Trophoblast cell (in vitro differentiated cells and primary cell): ENCODE results near the gene TOMM5.
A peak's percentile ranks its signal among the peaks of the same experiment; 100 is the strongest.

ENCODE experiments used
- DNase-seq, 2 donors: peaks; one replicate each; pipeline ENCODE4 v3.0.0-alpha.2; 2016
- H2AFZ ChIP-seq: 2 replicates; pipeline ENCODE4 v1.6.1; 2013; ENCODE audit warnings: low read length, moderate library complexity, mild to moderate bottlenecking; ENCODE audit not compliant: insufficient read depth, poor library complexity
- H2AK5ac ChIP-seq: 2 replicates; pipeline ENCODE4 v1.6.1; 2013; ENCODE audit warnings: mild to moderate bottlenecking, low read length
- H2BK120ac ChIP-seq: 2 replicates; pipeline ENCODE4 v1.6.1; 2013; ENCODE audit warnings: low read length, mild to moderate bottlenecking, moderate library complexity; ENCODE audit not compliant: insufficient read depth, poor library complexity
- H2BK12ac ChIP-seq: 2 replicates; pipeline ENCODE4 v1.6.1; 2013; ENCODE audit warnings: mild to moderate bottlenecking, low read length, moderate library complexity
- H2BK5ac ChIP-seq: 2 replicates; pipeline ENCODE4 v1.6.1; 2013; ENCODE audit warnings: low read length, low read depth, moderate library complexity, mild to moderate bottlenecking; ENCODE audit not compliant: poor library complexity
- H3K14ac ChIP-seq: 2 replicates; pipeline ENCODE4 v1.6.1; 2013; ENCODE audit warnings: mild to moderate bottlenecking, low read length
- H3K18ac ChIP-seq: 2 replicates; pipeline ENCODE4 v1.6.1; 2013; ENCODE audit warnings: mild to moderate bottlenecking, low read length
- H3K23ac ChIP-seq: 2 replicates; pipeline ENCODE4 v1.6.1; 2013; ENCODE audit warnings: low read length
- H3K27ac ChIP-seq: 2 replicates; pipeline ENCODE4 v1.5.1; 2013; ENCODE audit warnings: low read depth, mild to moderate bottlenecking, inconsistent platforms, low read length, moderate library complexity
- H3K27me3 ChIP-seq: 2 replicates; pipeline ENCODE4 v1.6.1; 2013; ENCODE audit warnings: inconsistent platforms, mild to moderate bottlenecking, low read length, moderate library complexity; ENCODE audit not compliant: insufficient read depth
- H3K36me3 ChIP-seq, 2 experiments: 1 replicate in 1 of 2; 2 replicates in 1 of 2; pipeline ENCODE4 v1.6.1; 2013; ENCODE audit warnings: low read length in 2 of 2, mild to moderate bottlenecking in 2 of 2, moderate library complexity in 1 of 2; ENCODE audit not compliant: insufficient read depth in 2 of 2, control insufficient read depth in 1 of 2
- H3K4ac ChIP-seq: 2 replicates; pipeline ENCODE4 v1.6.1; 2013; ENCODE audit warnings: low read depth, mild to moderate bottlenecking, low read length, moderate library complexity
- H3K4me1 ChIP-seq, 2 experiments: 1 replicate in 1 of 2; 2 replicates in 1 of 2; pipeline ENCODE4 v1.6.1; 2013; ENCODE audit warnings: low read length in 2 of 2, mild to moderate bottlenecking in 2 of 2, moderate library complexity in 1 of 2; ENCODE audit not compliant: insufficient read depth in 2 of 2, control insufficient read depth in 1 of 2
- H3K4me2 ChIP-seq: 2 replicates; pipeline ENCODE4 v1.6.1; 2013; ENCODE audit warnings: inconsistent platforms, mild to moderate bottlenecking, low read length, moderate library complexity
- H3K4me3 ChIP-seq: 2 replicates; pipeline ENCODE4 v1.5.1; 2013; ENCODE audit warnings: mild to moderate bottlenecking, low read depth, low read length, inconsistent platforms
- H3K79me1 ChIP-seq: one replicate; pipeline ENCODE4 v1.6.1; 2013; ENCODE audit warnings: low read length
- H3K79me2 ChIP-seq: 2 replicates; pipeline ENCODE4 v1.6.1; 2013; ENCODE audit warnings: low read length, mild to moderate bottlenecking; ENCODE audit not compliant: control insufficient read depth, insufficient read depth, poor library complexity
- H3K9ac ChIP-seq: 2 replicates; pipeline ENCODE4 v1.6.1; 2013; ENCODE audit warnings: mild to moderate bottlenecking, low read length
- H3K9me3 ChIP-seq: 2 replicates; pipeline ENCODE4 v1.6.1; 2013; ENCODE audit warnings: low read depth, mild to moderate bottlenecking, control low read depth, inconsistent platforms, low read length; ENCODE audit not compliant: insufficient read depth
- H4K12ac ChIP-seq: 2 replicates; pipeline ENCODE4 v1.6.1; 2013; ENCODE audit warnings: low read depth, mild to moderate bottlenecking, low read length, moderate library complexity
- H4K8ac ChIP-seq: 2 replicates; pipeline ENCODE4 v1.6.1; 2013; ENCODE audit warnings: low read depth, mild to moderate bottlenecking, low read length, moderate library complexity
- H4K91ac ChIP-seq: one replicate; pipeline ENCODE4 v1.6.1; 2013; ENCODE audit warnings: low read depth, mild to moderate bottlenecking, low read length, moderate library complexity
- WGBS: extraction: QIAGEN DNeasy Blood & Tissue Kit; methylation state at CpG from one replicate; pipeline ENCODE4 v1.1.7; 2013; ENCODE audit warnings: missing lambda C conversion rate; ENCODE audit not compliant: insufficient read length, insufficient coverage; ENCODE audit errors: extremely low coverage; 5-methylcytosine and 5-hydroxymethylcytosine counted together

The TOMM5 gene

DNA sequence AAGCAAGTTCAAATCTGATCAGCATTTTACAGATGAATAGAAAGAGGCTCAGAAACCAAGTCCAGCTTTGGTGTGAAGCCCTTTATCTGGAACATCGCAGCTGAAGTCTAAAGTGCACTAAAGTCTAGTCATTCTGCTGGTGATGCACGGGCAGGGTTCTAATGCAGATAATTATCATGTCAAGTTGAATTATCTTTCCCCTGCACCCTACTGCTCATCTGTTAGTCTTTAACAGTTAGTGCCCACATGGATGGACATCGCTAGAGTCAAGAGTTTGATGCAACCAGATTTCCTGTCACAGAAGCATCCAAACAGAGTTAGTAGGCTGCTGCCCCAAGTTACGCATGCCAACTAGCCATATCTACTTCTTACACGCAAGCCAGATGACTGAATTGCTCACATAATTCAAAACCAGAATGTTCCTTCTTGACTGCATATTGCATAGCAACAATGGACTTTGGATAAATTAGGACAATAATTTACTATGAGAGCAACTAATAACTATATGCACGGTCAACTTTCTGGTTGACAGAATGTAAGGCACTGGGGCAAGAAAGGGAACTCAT lies 1.6 kb upstream of the TOMM5 start:
- Histone ChIP-seq H3K36me3 (no peaks in the 10 kb centered on the region), H3K79me2 (peaks cover 10% of the 10 kb centered on the region), H3K4me3 (no peak overlapping the region), H4K91ac (no peak overlapping the region), H2BK5ac (no peak overlapping the region), H2BK120ac (no peak overlapping the region), H4K12ac (no peak overlapping the region), H3K4ac (no peak overlapping the region), H2AFZ (no peak overlapping the region), H2BK12ac (no peak overlapping the region), H3K4me2 (no peak overlapping the region), H3K18ac (no peak overlapping the region), H3K9ac (no peak overlapping the region), H4K8ac (no peak overlapping the region), H3K9me3 (peaks cover 3% of the 10 kb centered on the region), H3K27ac (no peak overlapping the region), H3K79me1 (peaks cover 6% of the 10 kb centered on the region), H2AK5ac (no peak overlapping the region), H3K4me1 (peaks cover 2 to 5% of the 10 kb centered on the region in 2 experiments), H3K23ac (no peak overlapping the region), H3K27me3 (no peaks in the 10 kb centered on the region), H3K14ac (no peak overlapping the region)
- DNase-seq: no peak
- WGBS: no CpG with 5 or more reads among the region's 6 CpGs

DNA sequence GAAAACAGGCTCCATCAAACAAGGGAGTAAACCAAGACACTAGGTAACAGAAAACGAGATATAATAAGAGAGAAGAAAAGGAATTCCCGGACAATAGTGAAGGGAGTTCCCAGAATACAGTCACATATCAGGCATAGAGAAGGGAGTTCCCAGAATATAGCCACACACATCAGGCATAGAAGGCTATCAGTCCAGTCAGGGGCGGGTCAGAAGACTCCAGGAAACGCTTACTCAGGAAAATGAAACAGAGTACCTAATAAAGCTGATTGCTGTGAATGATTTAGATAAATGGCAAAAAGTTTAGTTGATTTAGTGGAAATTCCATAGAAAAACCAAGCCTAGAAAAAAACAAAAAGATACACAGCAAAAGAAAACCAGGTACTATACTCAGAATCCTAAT lies 4.9 kb downstream of the TOMM5 start:
- no peak overlapping the region for H3K4ac ChIP-seq
- no peak overlapping the region for H2BK5ac ChIP-seq
- WGBS: no CpG with 5 or more reads among the region's 4 CpGs
- no peak overlapping the region for H4K12ac ChIP-seq
- no peak overlapping the region for H3K18ac ChIP-seq
- H3K4me1 ChIP-seq: peaks cover 2 to 5% of the 10 kb centered on the region in 2 experiments
- no peak overlapping the region for H2AK5ac ChIP-seq
- no peak overlapping the region for H4K91ac ChIP-seq
- no peak overlapping the region for H3K4me2 ChIP-seq
- peaks cover 3 to 22% of the 10 kb centered on the region in 2 experiments for H3K36me3 ChIP-seq
- peaks cover 3% of the 10 kb centered on the region for H3K9me3 ChIP-seq
- no peak for DNase-seq
- no peaks in the 10 kb centered on the region for H3K27me3 ChIP-seq
- H3K27ac ChIP-seq: no peak overlapping the region
- H2BK120ac ChIP-seq: no peak overlapping the region
- H3K4me3 ChIP-seq: no peak overlapping the region
- peaks cover 4% of the 10 kb centered on the region for H3K79me1 ChIP-seq
- no peak overlapping the region for H3K14ac ChIP-seq
- H2BK12ac ChIP-seq: no peak overlapping the region
- no peak overlapping the region for H2AFZ ChIP-seq
- H3K79me2 ChIP-seq: peaks cover 10% of the 10 kb centered on the region
- H3K9ac ChIP-seq: no peak overlapping the region
- no peak overlapping the region for H4K8ac ChIP-seq
- H3K23ac ChIP-seq: no peak overlapping the region

DNA sequence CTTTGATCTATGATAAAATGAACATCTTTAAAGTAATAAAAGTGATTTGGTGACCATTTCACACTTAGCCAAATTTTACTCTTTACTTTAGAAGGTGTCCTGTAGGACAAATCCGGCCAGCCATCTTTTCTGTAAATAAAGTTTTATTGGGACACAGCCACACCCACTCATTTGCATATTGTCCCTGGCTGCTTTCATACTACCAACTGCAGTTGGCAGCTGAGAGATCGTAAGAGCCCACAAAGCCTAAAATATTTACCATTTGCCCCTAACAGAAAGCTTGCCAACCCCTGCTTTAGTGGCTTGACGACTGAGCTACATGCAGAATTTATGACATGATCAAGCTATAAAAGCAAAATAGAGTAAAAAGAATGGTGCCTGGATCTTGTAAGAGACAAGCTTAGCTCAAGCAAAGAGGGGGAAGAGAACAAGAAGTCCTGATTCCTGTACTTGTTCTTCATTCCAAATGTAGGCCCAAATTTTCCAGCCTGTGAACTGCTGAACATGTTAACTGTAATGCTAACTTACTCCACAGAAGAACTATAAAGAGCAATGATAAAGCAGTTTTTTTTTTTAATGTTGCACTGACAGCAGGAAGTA lies 8.8 kb downstream of the TOMM5 start:
- no peaks in the 10 kb centered on the region for H3K4me1 ChIP-seq
- no peak for DNase-seq
- no peaks in the 10 kb centered on the region for H3K79me1 ChIP-seq
- no peak overlapping the region for H3K4ac ChIP-seq
- H2AFZ ChIP-seq: no peak overlapping the region
- no peak overlapping the region for H2BK120ac ChIP-seq
- no peak overlapping the region for H3K4me2 ChIP-seq
- H4K91ac ChIP-seq: no peak overlapping the region
- H2BK5ac ChIP-seq: no peak overlapping the region
- no peak overlapping the region for H3K18ac ChIP-seq
- no peak overlapping the region for H3K9ac ChIP-seq
- no peak overlapping the region for H2BK12ac ChIP-seq
- H4K8ac ChIP-seq: no peak overlapping the region
- H3K27ac ChIP-seq: no peak overlapping the region
- no peak overlapping the region for H3K4me3 ChIP-seq
- no peaks in the 10 kb centered on the region for H3K9me3 ChIP-seq
- H3K36me3 ChIP-seq: peaks cover 5 to 26% of the 10 kb centered on the region in 2 experiments
- no CpG with 5 or more reads among the region's 3 CpGs for WGBS
- no peak overlapping the region for H4K12ac ChIP-seq
- H2AK5ac ChIP-seq: no peak overlapping the region
- H3K79me2 ChIP-seq: no peaks in the 10 kb centered on the region
- H3K23ac ChIP-seq: no peak overlapping the region
- H3K14ac ChIP-seq: no peak overlapping the region
- no peaks in the 10 kb centered on the region for H3K27me3 ChIP-seq

DNA sequence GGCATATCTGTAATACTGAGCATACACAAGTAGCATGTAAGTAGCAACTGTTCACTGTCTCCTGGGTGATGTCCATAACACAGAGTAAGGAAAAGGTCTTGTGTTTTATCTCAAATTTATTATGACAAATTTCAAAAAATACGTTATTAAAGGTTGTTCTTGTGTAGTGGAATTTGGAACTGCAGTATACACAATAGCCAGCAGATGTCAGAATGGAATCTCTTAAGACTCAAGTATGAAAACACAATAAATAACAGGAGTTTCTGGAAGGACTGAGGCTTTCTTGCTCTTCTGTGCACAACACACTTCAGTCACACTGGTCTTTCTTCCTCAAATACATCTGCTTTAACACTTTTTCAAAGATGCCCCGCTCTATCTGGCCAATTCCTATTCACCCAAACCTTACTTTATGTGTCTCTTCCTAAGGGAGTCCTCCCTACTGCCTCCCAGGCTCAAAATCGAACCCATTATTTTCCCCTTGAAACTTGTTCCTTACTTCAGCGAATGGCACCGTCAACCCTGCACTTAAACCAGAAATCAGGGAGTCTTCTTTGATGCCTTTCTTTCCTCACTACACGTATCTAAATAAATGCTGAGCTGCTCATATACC lies 9.7 kb downstream of the TOMM5 start:
- Histone ChIP-seq H3K79me2 (no peaks in the 10 kb centered on the region), H3K4me2 (no peak overlapping the region), H3K27me3 (no peaks in the 10 kb centered on the region), H3K9ac (no peak overlapping the region), H3K18ac (no peak overlapping the region), H3K4me3 (no peak overlapping the region), H3K14ac (no peak overlapping the region), H2BK120ac (no peak overlapping the region), H3K23ac (no peak overlapping the region), H3K9me3 (no peaks in the 10 kb centered on the region), H3K4me1 (no peaks in the 10 kb centered on the region), H3K27ac (no peak overlapping the region), H2BK12ac (no peak overlapping the region), H2AFZ (no peak overlapping the region), H3K36me3 (peaks cover 5 to 23% of the 10 kb centered on the region in 2 experiments), H4K8ac (no peak overlapping the region), H4K12ac (no peak overlapping the region), H2AK5ac (no peak overlapping the region), H3K79me1 (no peaks in the 10 kb centered on the region), H2BK5ac (no peak overlapping the region), H4K91ac (no peak overlapping the region), H3K4ac (no peak overlapping the region)
- DNase-seq: peak; percentile 9 to 77
- no CpG with 5 or more reads among the region's 6 CpGs for whole genome bisulfite sequencing
